K562 (cell line): ENCODE results near the gene KCNN4. TPM values are rescaled to one million over a fixed set of nuclear protein-coding genes. Genes with fewer than 3 reads are reported as not detected.

Experiments
- BRCA1 ChIP-seq, 2 experiments: fragments of 450-650 bp in 1 of 2; sonication (generic) in 1 of 2; formaldehyde crosslinking in 1 of 2; IDR thresholded peaks; 2 replicates each; pipeline versions ENCODE4 v1.5.0 to v1.6.1; 2017 to 2020; ENCODE audit warnings: mild to moderate bottlenecking in 1 of 2, missing genetic modification reagents in 1 of 2
- HDGF ChIP-seq: fragments of 450-650 bp; IDR thresholded peaks from 2 replicates; pipeline ENCODE4 v1.6.1; 2016
- polyA plus RNA-seq, 8 experiments: library from polyadenylated mRNA; depleted of rRNA in 4 of 8; stranded (reverse) in 5 of 8; unstranded in 3 of 8; fragments of >200 nt; fragmentation: Nextera tagmentation in 2 of 8; fragmentation: Illumina TruSeq in 1 of 8; extraction: Ambion mirVana in 2 of 8; extraction: Trizol in 1 of 8; gene quantifications; 2 replicates each; pipeline versions ENCODE4 v1.2.1 to v1.2.3, GENCODE V29; 2011 to 2014; ENCODE audit warnings: inconsistent platforms in 1 of 8, missing spikeins in 1 of 8
- total RNA-seq, 7 experiments: library from RNA; depleted of rRNA in 6 of 7; stranded (reverse); fragments of >200 nt in 6 of 7; fragmentation: Illumina TruSeq in 2 of 7; extraction: Trizol in 2 of 7; gene quantifications; 2 replicates each; pipeline versions ENCODE4 v1.2.1 to v1.2.3, GENCODE V29; 2011 to 2021; ENCODE audit warnings: low replicate concordance in 1 of 7
- TF ChIP-seq, protein P1 (sequence below), 2 experiments: fragments of 200-800 bp in 1 of 2; sonication (Bioruptor generic) in 1 of 2; sonication (generic) in 1 of 2; formaldehyde crosslinking in 1 of 2; IDR thresholded peaks in 1 of 2; conservative IDR thresholded peaks in 1 of 2; 2 replicates each; pipeline versions ENCODE4 v1.5.0 to v1.6.1; 2016 to 2020; ENCODE audit warnings: missing compliant biosample characterization in 1 of 2, missing genetic modification characterization in 1 of 2, missing genetic modification reagents in 1 of 2
- TF ChIP-seq, protein P2 (sequence below): sonication (generic); formaldehyde crosslinking; IDR thresholded peaks from 2 replicates; pipeline ENCODE4 v1.8.0; 2023; ENCODE audit warnings: missing genetic modification reagents, mild to moderate bottlenecking, borderline replicate concordance

KCNN4 gene
- total and polyA plus RNA-seq, 9 of the 15 experiments (the other 6 are each of a cell fraction or from before 2014, with no cell fraction given) = 0.53 to 37.7 (median 25.9) TPM

- TF ChIP-seq, protein P1, sequence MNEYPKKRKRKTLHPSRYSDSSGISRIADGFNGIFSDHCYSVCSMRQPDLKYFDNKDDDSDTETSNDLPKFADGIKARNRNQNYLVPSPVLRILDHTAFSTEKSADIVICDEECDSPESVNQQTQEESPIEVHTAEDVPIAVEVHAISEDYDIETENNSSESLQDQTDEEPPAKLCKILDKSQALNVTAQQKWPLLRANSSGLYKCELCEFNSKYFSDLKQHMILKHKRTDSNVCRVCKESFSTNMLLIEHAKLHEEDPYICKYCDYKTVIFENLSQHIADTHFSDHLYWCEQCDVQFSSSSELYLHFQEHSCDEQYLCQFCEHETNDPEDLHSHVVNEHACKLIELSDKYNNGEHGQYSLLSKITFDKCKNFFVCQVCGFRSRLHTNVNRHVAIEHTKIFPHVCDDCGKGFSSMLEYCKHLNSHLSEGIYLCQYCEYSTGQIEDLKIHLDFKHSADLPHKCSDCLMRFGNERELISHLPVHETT (CRISPR knock-in tag; conservative IDR thresholded peaks at IDR 0.05 in 1 of 2, IDR thresholded peaks at IDR 0.05 in 1 of 2) = no peak
- TF ChIP-seq, protein P2, sequence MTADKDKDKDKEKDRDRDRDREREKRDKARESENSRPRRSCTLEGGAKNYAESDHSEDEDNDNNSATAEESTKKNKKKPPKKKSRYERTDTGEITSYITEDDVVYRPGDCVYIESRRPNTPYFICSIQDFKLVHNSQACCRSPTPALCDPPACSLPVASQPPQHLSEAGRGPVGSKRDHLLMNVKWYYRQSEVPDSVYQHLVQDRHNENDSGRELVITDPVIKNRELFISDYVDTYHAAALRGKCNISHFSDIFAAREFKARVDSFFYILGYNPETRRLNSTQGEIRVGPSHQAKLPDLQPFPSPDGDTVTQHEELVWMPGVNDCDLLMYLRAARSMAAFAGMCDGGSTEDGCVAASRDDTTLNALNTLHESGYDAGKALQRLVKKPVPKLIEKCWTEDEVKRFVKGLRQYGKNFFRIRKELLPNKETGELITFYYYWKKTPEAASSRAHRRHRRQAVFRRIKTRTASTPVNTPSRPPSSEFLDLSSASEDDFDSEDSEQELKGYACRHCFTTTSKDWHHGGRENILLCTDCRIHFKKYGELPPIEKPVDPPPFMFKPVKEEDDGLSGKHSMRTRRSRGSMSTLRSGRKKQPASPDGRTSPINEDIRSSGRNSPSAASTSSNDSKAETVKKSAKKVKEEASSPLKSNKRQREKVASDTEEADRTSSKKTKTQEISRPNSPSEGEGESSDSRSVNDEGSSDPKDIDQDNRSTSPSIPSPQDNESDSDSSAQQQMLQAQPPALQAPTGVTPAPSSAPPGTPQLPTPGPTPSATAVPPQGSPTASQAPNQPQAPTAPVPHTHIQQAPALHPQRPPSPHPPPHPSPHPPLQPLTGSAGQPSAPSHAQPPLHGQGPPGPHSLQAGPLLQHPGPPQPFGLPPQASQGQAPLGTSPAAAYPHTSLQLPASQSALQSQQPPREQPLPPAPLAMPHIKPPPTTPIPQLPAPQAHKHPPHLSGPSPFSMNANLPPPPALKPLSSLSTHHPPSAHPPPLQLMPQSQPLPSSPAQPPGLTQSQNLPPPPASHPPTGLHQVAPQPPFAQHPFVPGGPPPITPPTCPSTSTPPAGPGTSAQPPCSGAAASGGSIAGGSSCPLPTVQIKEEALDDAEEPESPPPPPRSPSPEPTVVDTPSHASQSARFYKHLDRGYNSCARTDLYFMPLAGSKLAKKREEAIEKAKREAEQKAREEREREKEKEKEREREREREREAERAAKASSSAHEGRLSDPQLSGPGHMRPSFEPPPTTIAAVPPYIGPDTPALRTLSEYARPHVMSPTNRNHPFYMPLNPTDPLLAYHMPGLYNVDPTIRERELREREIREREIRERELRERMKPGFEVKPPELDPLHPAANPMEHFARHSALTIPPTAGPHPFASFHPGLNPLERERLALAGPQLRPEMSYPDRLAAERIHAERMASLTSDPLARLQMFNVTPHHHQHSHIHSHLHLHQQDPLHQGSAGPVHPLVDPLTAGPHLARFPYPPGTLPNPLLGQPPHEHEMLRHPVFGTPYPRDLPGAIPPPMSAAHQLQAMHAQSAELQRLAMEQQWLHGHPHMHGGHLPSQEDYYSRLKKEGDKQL (CRISPR knock-in tag) = no peak
- TF ChIP-seq HDGF (no peak), BRCA1 (IDR thresholded peaks at IDR 0.05) (no peak), BRCA1 (CRISPR knock-in tag; IDR thresholded peaks at IDR 0.05) (no peak)
These were observed 39.5 kb downstream of the KCNN4 start (continued) for GRCh38 chr19:43741075-43741825.
